GM19395 (cell line): ENCODE results near the gene ENOX1.

Source experiments
- ATAC-seq: cut with Tn5 transposase; IDR thresholded peaks from one replicate; pipeline ENCODE4 v1.9.1; 2021; ENCODE audit warnings: mild to moderate bottlenecking, moderate library complexity; ENCODE audit not compliant: unreplicated experiment

The ENOX1 gene

DNA sequence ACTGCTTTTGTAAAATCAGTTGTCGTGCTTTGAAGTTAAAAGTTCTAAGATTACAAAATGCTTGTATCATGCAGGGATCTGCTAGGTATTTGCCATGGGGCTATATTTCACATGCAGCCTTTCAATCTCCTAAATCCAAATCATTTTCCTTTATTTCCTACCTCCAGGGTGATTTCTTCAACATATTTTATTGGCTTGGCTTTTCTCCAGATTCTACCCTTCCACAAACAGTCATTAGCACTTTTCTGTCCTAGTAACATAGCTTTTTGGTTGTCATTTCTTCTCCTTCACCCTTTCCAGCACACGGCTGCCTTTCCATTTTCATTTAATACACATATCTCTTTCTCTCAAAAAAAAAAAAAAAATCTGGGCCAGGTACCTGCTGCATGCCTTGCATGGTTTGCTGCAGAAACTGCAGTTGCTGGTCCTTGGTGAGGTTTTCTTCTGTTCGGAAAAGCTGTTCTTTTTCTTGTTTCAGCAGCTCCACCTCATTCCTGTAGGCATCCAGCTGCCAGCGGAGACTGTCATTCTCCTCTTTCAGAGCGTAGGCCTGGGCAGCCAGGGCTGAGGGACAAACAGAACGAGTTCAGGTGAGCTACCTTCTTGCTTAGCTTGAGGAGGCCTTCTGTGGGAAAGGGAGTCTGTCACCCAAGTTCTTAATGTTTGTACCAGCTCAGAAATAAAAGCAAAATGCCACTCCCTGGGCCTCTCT is 488.6 kb downstream of the ENOX1 start:
- ATAC-seq, result no peak

DNA sequence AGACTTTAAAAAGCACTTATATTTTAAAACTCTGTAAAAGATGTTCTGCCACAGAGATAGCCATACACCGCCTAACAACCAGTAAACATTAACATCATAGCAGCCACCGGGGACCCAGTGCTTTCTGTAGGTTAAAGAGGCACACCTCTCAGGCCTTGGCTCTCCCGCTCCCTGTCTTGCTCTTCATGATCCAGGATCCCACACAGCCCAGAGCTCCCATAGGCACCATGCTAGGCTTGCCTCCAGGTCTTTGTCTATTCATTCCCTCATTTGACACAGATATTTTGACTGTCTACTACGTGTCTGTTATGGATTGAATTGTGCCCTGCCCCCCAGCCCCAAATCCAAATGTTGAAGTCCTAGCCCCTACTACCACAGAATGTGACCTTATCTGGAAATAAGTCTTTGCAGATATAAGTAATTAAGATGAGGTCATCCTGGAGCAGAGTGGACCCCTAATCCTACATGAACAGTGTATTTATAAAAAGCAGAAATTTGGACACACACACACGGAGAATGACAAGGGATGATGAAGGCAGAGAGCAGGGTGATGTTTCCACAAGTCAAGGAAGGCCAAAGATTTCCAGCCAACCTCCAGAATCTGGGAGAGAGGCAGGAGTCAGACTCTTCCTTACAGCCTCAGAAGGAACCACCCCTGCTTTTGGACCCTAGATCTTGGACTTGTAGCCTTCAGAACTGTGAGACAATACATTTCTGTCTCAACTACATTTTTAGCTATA is 490.8 kb downstream of the ENOX1 start:
- no peak for ATAC-seq

DNA sequence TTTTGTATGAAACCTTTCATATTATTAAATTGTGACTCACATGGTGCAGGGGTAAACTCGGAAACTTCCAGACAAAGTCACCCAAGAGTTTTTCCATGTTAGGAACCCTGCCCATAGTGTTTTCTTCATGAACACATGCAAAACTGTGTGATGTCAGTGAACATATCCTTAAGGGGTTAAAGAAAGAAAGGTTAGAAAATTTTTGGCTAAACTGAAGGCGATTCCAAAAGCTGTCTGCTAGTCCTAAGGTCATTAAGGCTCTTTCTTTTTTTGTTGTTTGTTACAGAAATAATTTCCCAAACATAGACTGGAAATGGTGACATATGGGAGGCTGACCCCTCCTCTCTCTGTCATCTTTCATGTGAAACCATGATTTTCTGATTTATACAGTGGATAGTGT is 491.5 kb downstream of the ENOX1 start:
- no peak for ATAC-seq

DNA sequence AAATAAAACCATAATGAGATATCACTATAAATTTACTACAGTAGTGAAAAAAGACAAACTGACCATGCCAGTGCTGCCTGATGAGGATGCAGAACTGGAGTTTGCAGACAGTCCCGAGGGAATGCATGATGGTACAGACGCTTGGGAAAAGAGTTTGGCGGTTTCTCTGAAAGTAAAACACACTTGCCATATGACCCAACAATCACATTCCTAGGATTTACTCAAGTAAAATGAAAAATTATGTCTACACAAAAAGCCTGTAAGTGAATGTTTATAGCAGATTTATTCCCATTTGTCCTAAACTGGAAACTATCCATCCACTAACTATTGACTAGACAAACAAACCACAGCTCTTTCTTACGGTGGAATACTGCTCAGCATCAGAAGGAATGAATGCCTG is 492.4 kb downstream of the ENOX1 start:
- no peak for ATAC-seq

DNA sequence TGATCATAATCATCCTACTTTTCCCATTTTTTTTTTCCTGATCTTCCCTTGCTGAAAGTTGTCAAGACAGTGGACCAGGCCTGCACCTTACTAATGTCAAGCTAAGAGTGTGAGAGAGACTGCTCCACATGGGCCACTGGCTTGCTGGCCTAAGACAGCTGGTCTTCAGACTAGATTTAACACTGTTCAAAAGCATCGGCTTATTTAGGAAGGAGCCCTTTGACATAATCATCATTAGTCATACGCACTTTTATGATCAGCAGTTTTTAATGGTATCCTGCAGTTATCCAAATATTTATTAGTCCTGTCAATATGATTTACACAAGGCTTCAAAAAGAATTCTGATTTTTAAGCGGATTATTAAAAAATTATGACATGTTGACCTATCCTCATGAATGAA is 492.8 kb downstream of the ENOX1 start:
- ATAC-seq, result no peak

DNA sequence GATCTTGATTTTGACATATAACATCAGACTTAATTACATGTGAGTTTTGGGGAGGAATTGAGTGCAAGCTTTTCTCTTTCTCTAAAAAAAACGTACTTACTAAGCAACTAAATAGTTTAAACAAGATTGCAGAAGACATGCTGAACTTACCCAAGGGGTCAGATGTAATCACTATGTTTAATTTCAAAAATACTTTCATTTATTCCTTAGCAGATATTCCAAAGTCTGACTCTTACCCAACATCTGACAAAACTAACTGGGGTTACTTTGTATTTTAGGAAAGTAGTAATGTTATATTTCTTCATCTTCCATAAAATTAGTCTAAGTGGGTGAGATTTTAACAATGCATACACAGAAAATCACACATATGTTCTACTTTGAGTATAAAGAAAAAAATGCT is 493.2 kb downstream of the ENOX1 start:
- no peak for ATAC-seq

DNA sequence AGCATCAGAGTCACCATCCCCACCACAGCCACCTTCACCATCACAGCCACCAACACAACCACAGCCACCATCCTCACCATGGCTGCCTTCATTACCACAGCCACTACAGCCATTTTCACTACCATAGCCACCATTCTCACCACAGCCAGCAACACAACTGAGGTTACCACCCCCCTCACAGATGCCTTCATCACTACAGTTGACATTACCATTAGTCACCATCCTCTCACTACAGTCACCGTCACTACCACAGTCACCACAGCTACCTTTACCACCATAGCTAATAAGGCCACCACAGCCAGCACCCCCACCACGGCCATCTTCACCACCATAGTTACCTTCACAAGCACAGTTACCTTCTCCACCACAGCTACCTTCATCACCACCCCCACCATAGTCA is 493.8 kb downstream of the ENOX1 start:
- no peak for ATAC-seq

DNA sequence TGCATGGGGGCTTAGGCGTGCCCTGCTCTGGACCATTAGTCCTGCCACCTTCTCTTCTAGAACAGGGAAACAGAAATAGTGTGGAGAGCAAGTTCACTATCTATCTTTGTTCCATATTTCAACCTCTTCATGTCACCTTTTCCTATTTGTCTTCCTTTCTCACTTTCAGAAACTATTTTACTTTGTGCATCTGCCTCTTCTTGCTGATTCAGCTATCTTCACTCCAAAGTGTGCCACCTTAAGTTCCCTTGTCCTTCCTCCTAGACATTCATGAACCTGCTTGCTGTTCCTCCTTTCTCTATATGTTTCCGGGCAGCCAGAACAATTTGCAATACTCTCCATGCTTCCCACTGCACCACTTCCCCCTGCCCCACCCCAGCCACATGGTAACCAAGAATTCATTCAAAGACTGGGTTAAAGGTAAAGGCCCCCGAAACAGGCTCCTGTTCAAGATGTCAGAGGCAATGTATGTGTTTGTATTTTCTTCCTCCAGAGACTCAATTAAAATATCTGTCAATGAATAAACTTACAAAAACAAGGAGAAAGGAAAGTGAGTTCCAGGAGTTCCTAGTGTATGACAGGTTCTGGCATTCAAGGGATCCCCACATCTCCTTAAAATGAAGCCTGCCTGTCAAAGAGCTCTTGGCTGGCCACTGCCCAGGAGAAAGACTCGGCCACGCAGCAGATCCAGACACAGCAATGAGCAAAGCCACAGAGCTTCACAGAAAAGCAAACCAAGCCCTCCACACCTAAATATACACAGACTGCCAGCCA is 495.3 kb downstream of the ENOX1 start:
- no peak for ATAC-seq

DNA sequence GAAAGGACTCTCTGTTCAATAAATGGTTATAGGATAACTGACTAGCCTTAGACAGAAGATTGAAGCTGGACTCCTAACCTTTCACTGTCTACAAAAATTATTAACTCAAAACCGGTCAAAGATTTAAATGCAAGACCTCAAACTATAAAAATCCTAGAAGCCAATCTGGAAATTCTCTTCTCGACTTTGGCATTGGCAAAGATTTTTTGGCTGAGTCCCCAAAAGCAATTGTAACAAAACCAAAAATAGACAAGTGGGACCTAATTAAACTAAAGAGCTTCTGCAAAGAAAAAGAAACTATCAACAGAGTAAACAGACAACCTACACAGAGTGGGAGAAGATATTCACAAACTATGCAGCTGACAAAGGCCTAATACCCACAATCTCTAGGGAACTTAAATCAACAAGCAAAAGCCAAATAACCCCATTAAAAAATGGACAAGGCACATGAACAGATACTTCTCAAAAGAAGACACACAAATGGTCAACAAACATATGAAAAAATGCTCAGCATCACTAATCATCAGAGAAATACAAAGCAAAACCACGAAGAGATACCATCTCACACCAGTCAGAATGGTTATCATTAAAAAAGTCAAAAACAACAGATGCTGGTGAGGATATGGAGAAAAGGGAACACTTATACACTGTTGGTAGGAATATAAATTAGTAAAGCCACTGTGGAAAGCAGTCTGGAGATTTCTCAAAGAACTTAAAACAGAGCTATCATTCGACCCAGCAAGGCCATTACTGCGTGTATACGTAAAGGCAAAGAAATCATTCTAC is 497.1 kb downstream of the ENOX1 start:
- ATAC-seq, result no peak

DNA sequence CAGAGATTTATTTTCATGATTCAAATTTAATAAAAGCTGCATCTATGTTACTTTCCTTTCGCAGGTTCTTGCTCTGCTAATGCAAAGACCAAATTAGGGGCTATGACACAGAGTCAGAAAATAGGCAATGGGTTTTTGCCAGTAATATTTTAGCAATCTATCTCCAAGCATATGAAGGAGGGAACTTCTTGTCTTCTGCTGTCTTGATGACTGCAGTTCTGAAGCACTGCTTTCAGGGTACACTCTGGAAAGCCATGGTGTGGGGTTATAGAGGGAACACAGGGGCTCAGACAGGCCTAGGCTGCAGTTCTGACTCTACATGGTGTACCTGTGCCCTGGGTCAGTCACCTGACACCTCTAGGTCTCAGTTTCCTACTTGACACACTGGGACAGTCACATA is 500.0 kb downstream of the ENOX1 start:
- no peak for ATAC-seq

DNA sequence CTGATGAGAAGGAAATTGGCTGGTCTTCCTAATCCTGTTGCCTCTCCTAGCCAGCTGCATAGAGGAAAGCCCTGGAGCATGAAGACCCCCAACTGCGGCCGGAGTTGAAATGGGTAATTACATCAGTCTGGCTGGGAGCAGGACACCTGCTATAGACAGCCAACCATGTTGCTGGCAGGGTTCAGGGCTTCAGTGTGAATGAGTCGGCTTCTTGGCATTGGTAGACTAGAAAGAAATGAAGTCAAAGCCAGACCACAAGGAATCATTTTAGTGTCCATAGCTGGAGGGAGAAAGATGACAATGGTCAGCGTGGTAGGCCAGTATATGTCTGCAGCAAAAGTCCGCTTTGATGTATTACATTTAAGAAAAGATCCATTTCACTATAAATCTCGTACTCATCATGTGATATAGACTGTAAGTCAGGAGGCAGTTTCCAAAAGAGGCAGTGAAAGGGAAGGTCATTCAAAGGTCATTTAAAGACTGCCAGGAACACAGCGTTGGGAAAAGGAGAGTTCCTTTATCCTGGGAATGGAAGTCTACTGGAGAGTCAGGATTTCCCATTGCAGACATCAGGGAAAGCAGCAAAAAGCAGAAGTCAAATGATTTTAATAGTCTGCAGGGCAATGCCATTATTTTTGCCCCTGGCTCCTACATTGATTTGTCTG is 500.7 kb downstream of the ENOX1 start:
- ATAC-seq, result no peak

DNA sequence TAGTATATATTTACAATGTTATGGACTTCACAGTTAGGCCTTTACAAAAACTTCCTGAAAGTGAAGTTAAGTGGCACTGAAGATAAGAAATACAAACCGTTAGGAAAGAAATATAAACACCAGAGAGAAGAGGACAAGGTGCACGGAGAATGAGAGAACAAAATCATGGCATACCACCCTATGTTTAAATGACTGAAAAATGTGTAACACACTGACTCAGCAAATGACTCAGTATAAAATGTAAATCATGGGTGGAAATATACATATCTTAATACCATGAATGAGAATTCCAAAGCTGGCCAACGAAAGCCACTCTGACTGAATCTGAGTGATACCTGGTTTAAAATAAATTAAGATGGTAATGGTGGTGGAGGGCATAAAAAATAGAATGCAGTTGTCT is 502.6 kb downstream of the ENOX1 start:
- no peak for ATAC-seq

DNA sequence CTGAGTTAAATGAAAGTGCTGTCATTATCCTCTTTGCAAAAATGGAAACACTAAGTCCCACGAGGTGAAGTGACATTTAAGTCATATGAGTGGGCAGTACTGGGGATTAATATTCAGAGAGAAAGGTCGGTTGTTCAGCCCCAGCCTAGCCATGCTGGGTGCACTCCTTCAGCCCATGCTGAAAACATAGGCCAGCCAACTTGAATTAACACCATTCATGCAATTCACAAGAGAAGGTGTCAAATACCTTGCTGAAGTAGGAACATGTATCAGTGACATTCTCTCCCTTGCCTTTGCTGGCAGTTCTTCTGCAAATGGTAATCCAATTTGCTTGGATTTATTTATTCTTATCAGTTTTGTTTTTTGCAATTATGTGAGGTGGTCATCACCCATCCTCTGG is 507.1 kb downstream of the ENOX1 start:
- no peak for ATAC-seq

DNA sequence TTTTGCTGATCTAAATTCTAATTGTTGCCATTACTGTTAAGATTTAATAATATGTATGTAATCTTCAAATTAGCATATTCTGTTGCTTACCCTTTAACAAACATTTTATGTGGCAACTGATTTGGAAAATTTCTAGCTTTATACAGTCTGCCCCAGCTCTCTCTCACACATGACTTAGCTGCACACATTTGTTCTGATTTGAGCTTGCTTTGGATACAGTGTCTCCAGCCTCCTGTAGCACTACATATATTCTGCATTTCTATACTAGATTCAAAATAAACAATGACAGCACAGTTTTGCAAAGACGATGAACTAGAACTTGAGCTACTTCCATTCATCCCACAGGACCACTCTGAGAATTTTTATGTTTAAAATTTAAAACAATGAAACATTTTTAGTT is 508.6 kb downstream of the ENOX1 start:
- no peak for ATAC-seq

DNA sequence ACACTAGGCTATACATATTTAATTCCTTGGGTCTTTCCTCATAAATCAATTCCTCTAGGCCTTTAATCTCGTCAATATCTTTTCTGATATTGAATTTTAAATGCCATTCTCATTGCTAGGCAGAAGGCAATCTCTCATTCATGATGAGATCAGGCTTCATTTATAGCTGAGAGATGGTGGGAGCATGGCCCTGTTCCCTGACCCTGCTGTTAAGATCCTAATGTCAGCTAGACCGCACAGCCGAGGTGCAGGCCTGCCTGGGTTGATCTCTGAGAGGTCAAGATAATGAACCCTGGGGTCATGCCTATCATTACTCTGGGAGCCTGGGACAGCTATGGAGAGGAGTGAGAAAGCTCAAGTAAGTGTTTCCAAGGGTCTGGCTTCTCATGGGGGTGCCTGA is 509.6 kb downstream of the ENOX1 start:
- ATAC-seq, result no peak

DNA sequence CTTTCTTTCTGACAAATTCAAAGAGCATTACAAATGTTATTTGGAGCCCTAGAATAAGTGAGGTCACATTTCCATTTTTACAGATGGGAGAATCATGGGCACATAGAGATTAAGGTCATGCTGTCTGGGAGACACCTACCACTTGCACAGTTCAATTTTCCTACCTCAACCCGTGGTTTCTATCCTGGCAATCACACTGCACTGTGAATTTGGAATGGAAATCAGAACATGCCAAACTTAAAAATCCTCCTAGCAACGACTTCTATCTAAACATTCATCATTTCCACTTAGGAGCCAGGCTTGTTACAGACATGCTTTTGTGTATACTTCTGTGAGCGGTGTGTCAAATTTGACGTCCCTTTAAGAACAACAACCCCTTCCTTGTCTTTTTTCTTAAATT is 511.9 kb downstream of the ENOX1 start:
- no peak for ATAC-seq

DNA sequence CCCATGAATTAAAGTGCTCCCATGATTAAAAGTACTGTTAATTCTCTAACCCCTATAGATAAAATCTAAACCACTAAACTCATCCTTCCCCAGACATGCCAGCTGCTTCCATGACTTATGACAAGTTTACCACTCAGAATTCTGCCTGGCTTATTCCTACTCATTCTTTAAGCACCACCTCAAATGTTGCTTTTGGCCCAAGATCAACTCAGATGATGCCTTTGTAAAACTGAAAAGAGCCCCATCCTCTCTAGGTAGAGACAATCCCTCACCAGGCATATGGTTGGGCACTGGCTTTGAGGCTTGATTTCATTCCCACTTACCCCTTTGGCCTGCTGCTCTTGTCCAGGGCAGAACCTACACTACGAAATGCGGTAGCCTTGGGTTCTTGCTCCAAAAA is 513.4 kb downstream of the ENOX1 start:
- ATAC-seq, result no peak

DNA sequence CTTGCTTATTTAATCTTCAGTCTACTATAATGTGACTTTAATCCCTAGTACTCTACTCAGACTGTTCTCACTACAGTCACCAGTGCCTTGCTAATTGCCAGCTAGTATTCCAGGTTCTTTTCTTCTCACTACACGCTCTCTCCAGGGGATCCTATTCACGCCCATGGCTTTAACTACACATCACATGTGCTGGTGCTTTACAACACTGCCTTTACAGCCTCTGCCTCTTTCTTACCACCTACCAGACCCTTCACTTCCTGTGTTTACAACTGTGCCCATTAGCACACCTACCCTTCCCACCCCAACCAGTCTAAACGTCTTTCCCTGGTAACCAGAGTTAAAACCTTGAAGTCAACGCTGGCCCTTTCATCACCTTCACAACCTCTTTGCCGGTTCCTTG is 513.9 kb downstream of the ENOX1 start:
- ATAC-seq, result no peak

DNA sequence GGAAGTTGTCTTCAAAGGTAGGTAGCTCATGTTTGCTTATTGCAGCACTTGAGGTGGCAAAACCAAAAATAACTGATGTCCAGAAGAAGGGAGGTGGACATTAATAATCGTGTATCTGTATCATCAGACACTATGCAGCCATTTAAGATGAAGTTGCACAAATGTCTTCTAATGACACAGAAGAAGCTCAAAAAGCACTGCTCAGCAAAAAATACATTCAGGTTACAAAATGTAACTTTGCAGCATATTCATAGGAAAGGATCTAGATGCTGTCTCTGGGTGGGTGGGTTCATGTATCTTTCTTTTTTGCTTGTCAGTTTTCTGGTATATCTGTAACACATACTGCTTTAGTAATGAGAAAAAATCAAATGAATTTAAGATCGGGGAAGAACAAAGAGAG is 515.6 kb downstream of the ENOX1 start:
- no peak for ATAC-seq

DNA sequence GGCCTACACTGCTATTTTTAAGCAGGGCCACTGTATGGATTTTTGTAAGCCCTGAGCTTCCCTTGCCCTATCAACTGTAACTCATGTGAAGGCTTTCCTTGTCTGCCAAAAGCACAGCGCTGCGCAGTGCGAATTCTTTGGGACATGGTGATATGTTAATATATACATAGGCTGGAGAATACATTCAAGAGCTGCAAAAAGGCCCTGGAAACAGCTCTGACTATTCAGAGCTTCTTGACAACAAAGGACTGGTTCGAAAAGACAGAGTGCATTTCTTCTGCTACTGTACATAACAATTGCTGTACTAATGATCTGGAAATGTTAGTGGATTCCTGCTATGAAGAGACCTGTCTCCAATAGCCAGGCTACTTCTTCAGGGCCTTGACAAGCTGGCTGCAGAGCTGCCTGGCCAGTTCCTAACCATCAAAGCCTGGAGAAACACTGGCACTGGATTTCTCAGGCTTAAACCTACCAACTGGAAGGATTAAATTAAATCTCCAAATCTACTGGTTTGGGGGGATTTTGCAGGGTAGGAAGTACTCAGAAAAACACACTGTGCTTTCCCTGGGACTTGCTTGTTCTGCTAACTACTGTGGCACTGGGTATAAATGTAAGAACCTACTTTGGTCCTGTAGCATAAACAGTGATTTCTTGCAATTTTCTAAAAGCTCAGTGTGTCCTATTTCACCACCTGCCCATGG is 516.5 kb downstream of the ENOX1 start:
- ATAC-seq, result no peak
